IMR-90 (cell line): ENCODE measurements around the gene GRAMD4. TPM values are rescaled to one million over a fixed set of nuclear protein-coding genes. Genes with fewer than 3 reads are reported as not detected.
"Not testable (repeated sequence)": the region's sequence is repeated elsewhere in the genome, so short reads cannot be mapped to it uniquely, and the experiment has no call there.

Source experiments
- ATAC-seq: fragments of 200-7000 bp; cut with Tn5 transposase; 2 replicates; pipeline ENCODE4 v1.9.1; 2020; ENCODE audit warnings: low read depth, mild to moderate bottlenecking, moderate library complexity
- BruUV-seq: library from RNA; stranded (reverse); fragments of 400-500 nt; replicated peaks from 2 replicates; lab custom pipeline; 2021; lab: Mats Ljungman, UMichigan
- CTCF ChIA-PET: fragments of 300-600 bp; formaldehyde crosslinking; extraction: SDS; loops from one replicate; lab custom pipeline; 2021; ENCODE audit warnings: antibody characterized with exemption; lab: Yijun Ruan, JAX
- POLR2A ChIA-PET: fragments of 300-600 bp; sonication (Branson Sonifier 250); formaldehyde crosslinking; loops from one replicate; lab custom pipeline; 2022; ENCODE audit warnings: antibody characterized with exemption; ENCODE audit not compliant: unreplicated experiment; lab: Charles Lee
- DNase-seq: peaks from one replicate; pipeline ENCODE4 v3.0.0; 2013
- H2AFZ ChIP-seq: replicated peaks from 2 replicates; pipeline ENCODE3; 2013; ENCODE audit warnings: low read length, mild to moderate bottlenecking; ENCODE audit not compliant: poor library complexity
- H2AK5ac ChIP-seq: 2 replicates; pipeline ENCODE4 v1.6.1; 2013; ENCODE audit warnings: low read depth, low read length, inconsistent platforms
- H2AK9ac ChIP-seq: replicated peaks from 2 replicates; pipeline ENCODE3; 2013; ENCODE audit warnings: mild to moderate bottlenecking, low read depth, low read length, moderate library complexity; ENCODE audit not compliant: poor library complexity
- H2BK120ac ChIP-seq: 2 replicates; pipeline ENCODE4 v1.6.1; 2013; ENCODE audit warnings: low read depth, low read length, inconsistent platforms
- H2BK15ac ChIP-seq: 3 replicates; pipeline ENCODE4 v1.6.1; 2013; ENCODE audit warnings: low read depth, low read length, inconsistent platforms
- H2BK20ac ChIP-seq: 2 replicates; pipeline ENCODE4 v1.6.1; 2013; ENCODE audit warnings: low read depth, mild to moderate bottlenecking, inconsistent platforms, low read length, moderate library complexity
- H2BK5ac ChIP-seq: 2 replicates; pipeline ENCODE4 v1.6.1; 2013; ENCODE audit warnings: mild to moderate bottlenecking, low read depth, low read length, inconsistent platforms; ENCODE audit not compliant: poor library complexity, severe bottlenecking
- H3K14ac ChIP-seq: replicated peaks from 2 replicates; pipeline ENCODE4 v1.6.1; 2013; ENCODE audit warnings: low read depth, low read length, inconsistent platforms
- H3K18ac ChIP-seq: 2 replicates; pipeline ENCODE4 v1.6.1; 2013; ENCODE audit warnings: low read depth, low read length, control low read depth
- H3K23ac ChIP-seq: 2 replicates; pipeline ENCODE4 v1.6.1; 2013; ENCODE audit warnings: low read depth, low read length, inconsistent platforms
- H3K27ac ChIP-seq: 2 replicates; pipeline ENCODE4 v1.5.1; 2013; ENCODE audit warnings: mild to moderate bottlenecking, control low read depth, low read length; ENCODE audit not compliant: insufficient read depth
- H3K27me3 ChIP-seq: 2 replicates; pipeline ENCODE4 v1.6.1; 2013; ENCODE audit warnings: low read length; ENCODE audit not compliant: control insufficient read depth, insufficient read depth
- H3K36me3 ChIP-seq: 2 replicates; pipeline ENCODE4 v1.6.1; 2013; ENCODE audit warnings: low read length, mixed read lengths; ENCODE audit not compliant: control insufficient read depth, insufficient read depth
- H3K4ac ChIP-seq: 2 replicates; pipeline ENCODE4 v1.6.1; 2013; ENCODE audit warnings: low read depth, low read length, inconsistent platforms
- H3K4me1 ChIP-seq: 2 replicates; pipeline ENCODE4 v1.6.1; 2013; ENCODE audit warnings: low read length, mixed read lengths; ENCODE audit not compliant: control insufficient read depth, insufficient read depth
- H3K4me2 ChIP-seq: 2 replicates; pipeline ENCODE4 v1.6.1; 2013; ENCODE audit warnings: low read depth, mild to moderate bottlenecking, control low read depth, low read length, moderate library complexity
- H3K4me3 ChIP-seq: 2 replicates; pipeline ENCODE4 v1.5.1; 2013; ENCODE audit warnings: low read depth, mild to moderate bottlenecking, control low read depth, low read length, moderate library complexity; ENCODE audit not compliant: insufficient read depth
- H3K56ac ChIP-seq: 2 replicates; pipeline ENCODE4 v1.6.1; 2013; ENCODE audit warnings: low read length, inconsistent platforms; ENCODE audit not compliant: insufficient read depth; ENCODE audit errors: extremely low read depth
- H3K79me1 ChIP-seq, 2 experiments: 2 replicates each; pipeline ENCODE4 v1.6.1; 2013; ENCODE audit warnings: low read length in 2 of 2, inconsistent platforms in 1 of 2, low read depth in 1 of 2
- H3K9ac ChIP-seq: 2 replicates; pipeline ENCODE4 v1.6.1; 2013; ENCODE audit warnings: low read depth, low read length, control low read depth
- H3K9me1 ChIP-seq: 2 replicates; pipeline ENCODE4 v1.6.1; 2013; ENCODE audit warnings: low read length, inconsistent platforms; ENCODE audit not compliant: insufficient read depth
- H3K9me3 ChIP-seq: 2 replicates; pipeline ENCODE4 v1.6.1; 2013; ENCODE audit warnings: low read length; ENCODE audit not compliant: control insufficient read depth, insufficient read depth
- H4K20me1 ChIP-seq: 2 replicates; pipeline ENCODE4 v1.6.1; 2013; ENCODE audit warnings: low read length, inconsistent platforms; ENCODE audit not compliant: insufficient read depth
- H4K5ac ChIP-seq: 2 replicates; pipeline ENCODE4 v1.6.1; 2013; ENCODE audit warnings: mild to moderate bottlenecking, low read depth, low read length, control low read depth
- H4K8ac ChIP-seq, 2 experiments: 2 replicates each; pipeline ENCODE4 v1.6.1; 2013; ENCODE audit warnings: low read depth in 2 of 2, low read length in 2 of 2, control low read depth in 1 of 2, inconsistent platforms in 1 of 2
- H4K91ac ChIP-seq: 2 replicates; pipeline ENCODE4 v1.6.1; 2013; ENCODE audit warnings: low read depth, low read length, inconsistent platforms; ENCODE audit not compliant: insufficient read depth
- WGBS, 2 experiments: methylation state at CpG; one replicate each; pipeline versions ENCODE4 v1.1.5 to v1.1.7; 2013; ENCODE audit warnings: missing lambda C conversion rate in 2 of 2; ENCODE audit not compliant: insufficient read length in 1 of 2; ENCODE audit errors: extremely low coverage in 2 of 2; 5-methylcytosine and 5-hydroxymethylcytosine counted together
- dilution Hi-C: fragments of 300-500 bp; cut with HindIII; formaldehyde crosslinking; loops from one replicate; pipeline ENCODE4 v1.14.3; 2018; ENCODE audit warnings: low sequenced_read_pairs; ENCODE audit not compliant: unreplicated experiment
- in situ Hi-C: fragments of 300-500 bp; cut with MboI; formaldehyde crosslinking; loops from 3 replicates; pipeline ENCODE4 v1.14.3; 2019; ENCODE audit warnings: low sequenced_read_pairs, inconsistent platforms, mixed read lengths
- intact Hi-C: fragments of 100-400 bp; cut with micrococcal nuclease; formaldehyde crosslinking; loops from 2 replicates; pipeline ENCODE4 v1.10.0; 2022
- polyA plus RNA-seq, 3 experiments: library from polyadenylated mRNA; depleted of rRNA; stranded (reverse); fragments of >200 nt; gene quantifications; 2 replicates each; pipeline ENCODE4 v1.2.3, GENCODE V29; 2012; ENCODE audit warnings: low replicate concordance in 1 of 3
- total RNA-seq: library from RNA; depleted of rRNA; stranded (reverse); fragments of >200 nt; gene quantifications from 2 replicates; pipeline ENCODE4 v1.2.3, GENCODE V29; 2012

Gene GRAMD4
- total and polyA plus RNA-seq, 2 of the 4 experiments (the other 2 are of a cell fraction), result 2.7 to 5.8 TPM

DNA sequence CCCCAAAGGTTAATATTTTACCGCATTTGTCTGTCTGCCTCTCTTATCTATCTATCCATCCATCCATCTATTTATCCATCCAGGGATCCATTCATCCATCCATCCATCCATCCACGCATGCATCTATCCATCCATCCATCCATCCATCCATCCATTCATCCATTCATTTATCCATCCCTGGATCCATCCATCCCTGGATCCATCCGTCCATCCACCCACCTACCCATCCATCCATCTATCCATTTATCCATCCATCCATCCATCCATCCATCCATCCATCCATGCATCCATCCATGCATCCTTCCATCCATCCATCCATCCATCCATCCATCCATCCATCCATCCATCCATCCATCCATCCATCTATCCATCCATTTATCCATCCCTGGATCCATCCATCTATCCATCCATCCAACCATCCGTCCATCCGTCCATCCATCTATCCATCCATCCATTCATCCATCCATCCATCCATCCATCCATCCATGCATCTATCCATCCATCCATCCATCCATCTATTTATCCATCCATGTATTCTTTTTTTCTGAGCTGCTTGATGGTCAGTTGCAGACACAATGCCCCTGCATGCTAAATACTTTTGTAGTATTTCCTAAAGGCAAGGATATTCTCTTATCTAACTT is 22.8 kb downstream of the GRAMD4 start:
- H2BK20ac ChIP-seq, H2AFZ ChIP-seq, CTCF ChIA-PET, H3K36me3 ChIP-seq, DNase-seq, H3K56ac ChIP-seq, ATAC-seq, H2AK5ac ChIP-seq, H2BK120ac ChIP-seq, H2BK5ac ChIP-seq, BruUV-seq, dilution Hi-C loops, H3K27me3 ChIP-seq, H3K9ac ChIP-seq, H3K79me1 ChIP-seq, H3K4me2 ChIP-seq, H3K23ac ChIP-seq, H3K4me3 ChIP-seq, H3K9me3 ChIP-seq, H4K5ac ChIP-seq, H2AK9ac ChIP-seq, in situ Hi-C loops, H2BK15ac ChIP-seq, H4K20me1 ChIP-seq, H3K18ac ChIP-seq, H4K8ac ChIP-seq, H3K27ac ChIP-seq, POLR2A ChIA-PET, H3K14ac ChIP-seq, H3K9me1 ChIP-seq, H4K91ac ChIP-seq, H3K4ac ChIP-seq: not testable (repeated sequence)
- intact Hi-C loops, result loop anchor here (5.0 kb wide), 1 partner anchor 66 kb away; no protein-coding TSS in a partner anchor
- WGBS, 2 experiments, result 95 to 100% methylated on average over 2 to 4 of the region's 5 CpGs
- H3K4me1 ChIP-seq, result peaks cover 10% of the 10 kb centered on the region
